ENCODE data around the gene PLA2G3. TPM values are rescaled to one million over a fixed set of nuclear protein-coding genes. Genes with fewer than 3 reads are reported as not detected.

Gene PLA2G3
- total and polyA plus RNA-seq, 2 donors (not counting 3 experiments of a cell fraction or from before 2014, with no cell fraction given) = 0.75 to 0.84 TPM

DNA sequence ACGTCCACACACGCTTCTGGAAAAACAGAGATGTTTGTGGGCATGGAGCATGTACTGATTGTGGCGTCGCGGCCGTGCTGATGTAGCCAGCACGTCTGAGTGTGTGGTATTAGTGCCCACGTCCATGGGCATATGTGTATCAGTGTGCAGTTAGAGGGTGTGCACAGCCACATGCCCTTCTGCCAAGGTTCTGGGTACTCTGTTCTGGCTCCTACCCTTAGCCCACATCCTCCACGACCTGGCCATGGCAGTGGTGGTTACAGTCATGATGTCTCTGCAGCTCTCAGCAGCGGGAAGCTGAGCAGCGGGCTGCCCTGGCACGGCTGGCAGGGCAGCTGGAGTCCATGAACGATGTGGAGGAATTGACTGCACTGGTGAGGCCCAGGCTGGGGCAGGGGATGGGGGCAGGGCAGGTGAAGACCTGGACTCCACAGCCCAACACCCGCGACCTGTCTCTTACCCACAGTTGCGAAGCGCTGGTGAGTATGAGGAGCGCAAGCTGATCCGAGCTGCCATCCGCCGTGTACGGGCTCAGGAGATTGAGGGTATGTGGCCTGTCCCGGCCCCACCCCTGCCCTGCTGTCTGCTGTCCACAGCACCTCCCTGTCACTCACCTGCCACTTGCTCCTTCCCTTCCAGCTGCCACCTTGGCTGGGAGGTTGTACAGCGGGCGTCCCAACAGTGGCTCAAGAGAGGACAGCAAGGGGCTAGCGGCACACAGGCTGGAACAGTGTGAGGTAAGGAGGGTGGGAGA lies 51.9 kb downstream of the PLA2G3 start:
- Histone ChIP-seq H3K27me3 (ENCODE audit: control insufficient read depth in 2 of 2, insufficient read depth in 2 of 2, low read length in 2 of 2) (no peaks in the 10 kb centered on the region), H3K4me3 (replicated peaks in 1 of 3; ENCODE audit: insufficient read depth in 1 of 3, low read depth in 1 of 3, low read length in 3 of 3) (no peak overlapping the region), H4K20me1 (replicated peaks; ENCODE audit: control insufficient read depth, extremely low read depth, insufficient read depth, low read length) (no peaks in the 10 kb centered on the region), H3K27ac (ENCODE audit: insufficient read depth, low read depth, low read length) (no peak overlapping the region), H3K9ac (replicated peaks; ENCODE audit: extremely low read depth, insufficient read depth, low read length) (no peak overlapping the region), H3K9me3 (replicated peaks; ENCODE audit: control insufficient read depth, insufficient read depth, low read length) (no peaks in the 10 kb centered on the region), H2AFZ (ENCODE audit: low read depth, low read length) (no peak overlapping the region), H3K9me1 (replicated peaks; ENCODE audit: control insufficient read depth, extremely low read depth, insufficient read depth, low read length) (no peaks in the 10 kb centered on the region), H3K4me2 (ENCODE audit: insufficient read depth, low read length) (no peak overlapping the region), H3K36me3 (ENCODE audit: control insufficient read depth in 2 of 2, extremely low read depth in 1 of 2, insufficient read depth in 2 of 2, low read length in 2 of 2) (peaks cover 27 to 56% of the 10 kb centered on the region in 2 experiments), H3K79me2 (ENCODE audit: control insufficient read depth, insufficient read depth, low read length) (peaks cover 59% of the 10 kb centered on the region), H3K4me1 (ENCODE audit: control insufficient read depth, extremely low read depth, insufficient read depth, low read length) (peaks cover 15% of the 10 kb centered on the region)
- dilution Hi-C loops (cut with MboI; ENCODE audit: extremely low pct_ligation_motif_present, low sequenced_read_pairs) = no loop called here
- ChIA-PET CTCF (interaction anchor here (0.6 to 2.5 kb wide), 8 partner anchors 16 to 184 kb away, joined by 3 to 11 read pairs (median 6); partner anchors contain the start of gene SELENOM), POLR2A (no interaction called here)
- intact Hi-C loops (cut with micrococcal nuclease) = no loop called here
- FAIRE-seq (no peak), DNase-seq (ENCODE audit: low read depth, low spot score) (no peak)
- no peak for TF ChIP-seq POLR2AphosphoS5 (IDR thresholded peaks at IDR 0.05; ENCODE audit: insufficient read depth, low read depth, low read length)
- TF ChIP-seq, protein P1, sequence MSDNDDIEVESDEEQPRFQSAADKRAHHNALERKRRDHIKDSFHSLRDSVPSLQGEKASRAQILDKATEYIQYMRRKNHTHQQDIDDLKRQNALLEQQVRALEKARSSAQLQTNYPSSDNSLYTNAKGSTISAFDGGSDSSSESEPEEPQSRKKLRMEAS (IDR thresholded peaks at IDR 0.05; ENCODE audit: insufficient read depth, insufficient read length) = no peak
- TF ChIP-seq GATA2 (IDR thresholded peaks at IDR 0.05; ENCODE audit: insufficient read depth, insufficient read length, low read depth, low read length) = no peak
- no peak for TF ChIP-seq EZH2 (IDR thresholded peaks at IDR 0.05; ENCODE audit: borderline replicate concordance, low read depth, low read length, severe bottlenecking)
- no peak for TF ChIP-seq POLR2A (IDR thresholded peaks at IDR 0.05; ENCODE audit: low read depth, low read length)
- no peak for TF ChIP-seq FOS (IDR thresholded peaks at IDR 0.05; ENCODE audit: borderline replicate concordance, insufficient read depth, low read length)
- no peak for TF ChIP-seq MYC (IDR thresholded peaks at IDR 0.05; ENCODE audit: low read depth, low read length)
- TF ChIP-seq, protein P2, sequence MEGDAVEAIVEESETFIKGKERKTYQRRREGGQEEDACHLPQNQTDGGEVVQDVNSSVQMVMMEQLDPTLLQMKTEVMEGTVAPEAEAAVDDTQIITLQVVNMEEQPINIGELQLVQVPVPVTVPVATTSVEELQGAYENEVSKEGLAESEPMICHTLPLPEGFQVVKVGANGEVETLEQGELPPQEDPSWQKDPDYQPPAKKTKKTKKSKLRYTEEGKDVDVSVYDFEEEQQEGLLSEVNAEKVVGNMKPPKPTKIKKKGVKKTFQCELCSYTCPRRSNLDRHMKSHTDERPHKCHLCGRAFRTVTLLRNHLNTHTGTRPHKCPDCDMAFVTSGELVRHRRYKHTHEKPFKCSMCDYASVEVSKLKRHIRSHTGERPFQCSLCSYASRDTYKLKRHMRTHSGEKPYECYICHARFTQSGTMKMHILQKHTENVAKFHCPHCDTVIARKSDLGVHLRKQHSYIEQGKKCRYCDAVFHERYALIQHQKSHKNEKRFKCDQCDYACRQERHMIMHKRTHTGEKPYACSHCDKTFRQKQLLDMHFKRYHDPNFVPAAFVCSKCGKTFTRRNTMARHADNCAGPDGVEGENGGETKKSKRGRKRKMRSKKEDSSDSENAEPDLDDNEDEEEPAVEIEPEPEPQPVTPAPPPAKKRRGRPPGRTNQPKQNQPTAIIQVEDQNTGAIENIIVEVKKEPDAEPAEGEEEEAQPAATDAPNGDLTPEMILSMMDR (IDR thresholded peaks at IDR 0.05; ENCODE audit: extremely low read depth in 1 of 2, insufficient read depth in 1 of 2, low read depth in 1 of 2, low read length in 2 of 2) = no peak
- no peak for TF ChIP-seq JUN (IDR thresholded peaks at IDR 0.05; ENCODE audit: borderline replicate concordance, insufficient read depth, insufficient read length, low read depth)
- no TSS peak for BruUV-seq (replicated peaks)
